ENCODE data around the gene DPEP2NB.

DPEP2NB gene

GRCh38 chr16:67992661-67993206 lies 23.0 kb downstream of the DPEP2NB start:
- no peak for TF ChIP-seq CTCF (IDR thresholded peaks at IDR 0.05; ENCODE audit: low read depth, low read length)
- no peak for DNase-seq (ENCODE audit: low read depth in 2 of 2)
- H3K4me3 ChIP-seq (replicated peaks in 1 of 2; ENCODE audit: low read depth in 2 of 2, low read length in 2 of 2): no peak overlapping the region

- no peak for DNase-seq (ENCODE audit: low read depth in 2 of 2)
- H3K4me3 ChIP-seq (replicated peaks in 1 of 2; ENCODE audit: low read depth in 2 of 2, low read length in 2 of 2): no peak overlapping the region
- no peak for TF ChIP-seq CTCF (IDR thresholded peaks at IDR 0.05; ENCODE audit: low read depth, low read length)
Measured at GRCh38 chr16:67990018-67990386, 25.7 kb downstream of the DPEP2NB start.

DNA sequence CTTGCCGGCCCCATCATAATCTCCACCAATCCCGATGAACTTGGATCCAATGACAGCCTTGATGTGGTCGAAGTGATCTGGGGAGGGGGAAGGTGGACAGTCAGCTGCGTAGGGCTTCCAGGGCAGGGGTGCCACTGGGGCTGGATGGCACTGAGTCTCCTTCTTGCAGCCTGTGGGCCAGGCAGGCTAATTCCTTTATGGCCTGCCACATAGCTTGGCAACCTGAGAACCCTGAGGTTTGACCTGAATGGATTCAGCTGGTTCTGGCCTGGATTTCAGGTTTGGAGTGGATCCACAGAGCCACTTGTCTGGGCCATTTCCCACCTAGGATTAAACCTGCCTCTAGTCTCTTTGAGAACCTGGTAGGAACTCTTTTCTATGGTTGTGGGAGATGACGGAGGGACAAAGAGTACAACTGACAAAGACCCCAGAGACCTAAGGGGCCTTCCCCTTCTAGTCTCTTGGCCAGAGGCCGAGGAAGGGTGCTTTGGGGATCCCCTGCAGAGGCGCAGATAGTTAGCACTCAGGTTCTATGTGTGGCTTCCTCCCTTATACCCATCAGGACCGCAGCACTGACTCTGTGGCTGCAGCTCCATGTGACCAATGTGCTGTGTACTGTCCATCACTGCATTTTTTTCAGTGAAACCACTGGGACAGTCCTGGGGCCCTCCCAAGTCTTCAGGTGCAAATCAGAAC lies 26.2 kb downstream of the DPEP2NB start:
- DNase-seq (ENCODE audit: low read depth in 2 of 2): no peak
- TF ChIP-seq CTCF (IDR thresholded peaks at IDR 0.05; ENCODE audit: low read depth, low read length): no peak
- no peak overlapping the region for H3K4me3 ChIP-seq (replicated peaks in 1 of 2; ENCODE audit: low read depth in 2 of 2, low read length in 2 of 2)

DNA sequence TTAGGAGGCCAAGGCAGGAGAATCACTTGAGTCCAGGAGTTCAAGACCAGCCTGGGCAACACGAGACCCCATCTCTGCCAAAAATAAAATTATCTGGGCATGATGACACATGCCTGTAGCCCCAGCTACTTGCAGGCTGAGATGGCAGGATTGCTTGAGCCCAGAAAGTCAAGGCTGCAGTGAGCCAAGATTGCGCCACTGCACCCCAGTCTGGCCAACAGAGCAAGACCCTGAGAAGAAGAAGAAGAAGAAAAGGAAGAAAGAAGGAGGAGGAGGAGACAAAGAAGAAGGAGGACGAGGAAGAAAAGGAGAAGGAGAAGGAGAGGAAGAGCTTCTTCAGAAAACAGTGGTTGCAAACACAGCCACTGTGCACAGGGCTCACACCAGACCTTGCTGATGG lies 27.0 kb downstream of the DPEP2NB start:
- DNase-seq (ENCODE audit: low read depth in 2 of 2): no peak
- no peak overlapping the region for H3K4me3 ChIP-seq (replicated peaks in 1 of 2; ENCODE audit: low read depth in 2 of 2, low read length in 2 of 2)
- TF ChIP-seq CTCF (IDR thresholded peaks at IDR 0.05; ENCODE audit: low read depth, low read length): no peak

DNA sequence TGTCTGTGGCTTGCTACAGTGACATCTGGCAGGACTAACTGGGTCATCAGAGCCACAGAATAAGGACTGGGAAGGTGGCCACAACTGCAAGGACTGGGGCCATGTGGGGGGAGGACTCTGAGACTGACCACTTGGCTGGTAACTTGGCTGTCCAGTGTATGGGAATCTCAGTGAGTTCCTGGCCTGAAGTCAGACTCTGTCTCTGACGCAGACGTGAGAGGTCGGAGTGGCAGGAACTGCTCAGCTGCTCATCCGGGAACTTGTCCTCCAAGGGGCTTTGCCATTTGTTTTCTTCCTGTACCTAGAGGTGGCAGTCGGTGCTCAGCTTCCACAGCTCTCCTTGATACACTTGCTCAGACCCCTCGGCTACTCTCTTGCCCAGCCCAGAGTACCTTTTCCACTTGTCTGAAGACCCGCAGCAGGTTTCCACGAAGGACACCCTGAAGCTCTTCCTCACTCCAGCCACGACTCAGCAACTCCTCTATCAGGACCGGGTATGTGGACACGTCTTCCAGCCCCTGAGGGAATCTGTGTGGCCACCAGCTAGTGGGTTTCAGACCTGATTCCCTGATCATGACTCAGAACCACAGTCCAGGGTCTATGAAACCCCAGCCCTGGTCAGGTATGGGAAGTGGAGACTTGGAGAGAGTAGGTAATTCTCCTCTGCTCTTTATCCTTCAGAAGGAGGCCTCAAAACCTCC lies 28.1 kb downstream of the DPEP2NB start:
- TF ChIP-seq CTCF (IDR thresholded peaks at IDR 0.05; ENCODE audit: low read depth, low read length): no peak
- no peak overlapping the region for H3K4me3 ChIP-seq (replicated peaks in 1 of 2; ENCODE audit: low read depth in 2 of 2, low read length in 2 of 2)
- DNase-seq (ENCODE audit: low read depth in 2 of 2): peak; percentile 35 to 55

GRCh38 chr16:67986949-67987348 lies 28.8 kb downstream of the DPEP2NB start:
- no peak for TF ChIP-seq CTCF (IDR thresholded peaks at IDR 0.05; ENCODE audit: low read depth, low read length)
- no peak for DNase-seq (ENCODE audit: low read depth in 2 of 2)
- H3K4me3 ChIP-seq (replicated peaks in 1 of 2; ENCODE audit: low read depth in 2 of 2, low read length in 2 of 2): no peak overlapping the region

All from cardiac fibroblast (primary cell).